Cardiac fibroblast (primary cell): ENCODE data around the gene VWCE.

ENCODE experiments used
- DNase-seq, 2 donors: peaks; one replicate each; pipeline versions ENCODE4 v3.0.0 to v3.0.0-alpha.2; 2010; ENCODE audit warnings: low read depth in 2 of 2
- H3K4me3 ChIP-seq, 2 donors: replicated peaks in 1 of 2; 1 replicate in 1 of 2; 2 replicates in 1 of 2; pipeline ENCODE4 v1.5.1; 2011; ENCODE audit warnings: low read depth in 2 of 2, low read length in 2 of 2, mild to moderate bottlenecking in 2 of 2, moderate library complexity in 1 of 2
- CTCF ChIP-seq: IDR thresholded peaks from one replicate; pipeline ENCODE4 v1.5.1; 2011; ENCODE audit warnings: low read depth, mild to moderate bottlenecking, low read length, inconsistent platforms

The VWCE gene

GRCh38 chr11:61295596-61295926, 445 bp upstream of the VWCE start:
- DNase-seq, result no peak
- peak overlapping the region; percentile 55 to 73 for H3K4me3 ChIP-seq
- no peak for TF ChIP-seq CTCF

GRCh38 chr11:61293867-61294716, 1.0 kb downstream of the VWCE start:
- peak; percentile 50 to 70 for DNase-seq
- peak; percentile 10 for TF ChIP-seq CTCF
- H3K4me3 ChIP-seq, result peak overlapping the region; percentile 55 to 73

GRCh38 chr11:61292356-61292755, 2.8 kb downstream of the VWCE start:
- no peak overlapping the region for H3K4me3 ChIP-seq
- DNase-seq, result no peak
- TF ChIP-seq CTCF, result no peak

GRCh38 chr11:61290905-61291690, 4.0 kb downstream of the VWCE start:
- DNase-seq, result no peak
- H3K4me3 ChIP-seq, result no peak overlapping the region
- no peak for TF ChIP-seq CTCF

- no peak for DNase-seq
- H3K4me3 ChIP-seq, result no peak overlapping the region
- TF ChIP-seq CTCF, result no peak
Measured at GRCh38 chr11:61287338-61287977, 7.7 kb downstream of the VWCE start.

GRCh38 chr11:61283613-61284012, 11.5 kb downstream of the VWCE start:
- no peak overlapping the region for H3K4me3 ChIP-seq
- DNase-seq, result no peak
- TF ChIP-seq CTCF, result no peak
